Tibial nerve (tissue), 4 donors: ENCODE measurements around the gene HDGFL3. TPM values are rescaled to one million over a fixed set of nuclear protein-coding genes. Genes with fewer than 3 reads are reported as not detected.

Experiments used
- DNase-seq, 2 donors: peaks; one replicate each; pipeline ENCODE4 v3.0.0-alpha.2; 2019; ENCODE audit warnings: low spot score in 2 of 2
- H3K27ac ChIP-seq, 4 donors: fragments of 200-600 bp; sonication (generic) in 3 of 4; one replicate each; pipeline ENCODE4 v1.5.1; 2017 to 2019; ENCODE audit warnings: mild to moderate bottlenecking in 1 of 4
- H3K27me3 ChIP-seq, 2 donors: fragments of 200-600 bp; sonication (generic) in 1 of 2; one replicate each; pipeline versions ENCODE4 v1.5.1 to v1.6.0; 2017 to 2019
- H3K36me3 ChIP-seq, 3 donors: fragments of 200-600 bp; sonication (generic); one replicate each; pipeline ENCODE4 v1.5.1; 2018 to 2019
- H3K4me1 ChIP-seq, 4 donors: fragments of 200-600 bp; sonication (generic) in 3 of 4; one replicate each; pipeline ENCODE4 v1.5.1; 2017 to 2019
- H3K4me3 ChIP-seq, 4 donors: fragments of 200-600 bp; sonication (generic) in 3 of 4; one replicate each; pipeline ENCODE4 v1.5.1; 2017 to 2019; ENCODE audit warnings: mild to moderate bottlenecking in 1 of 4, moderate library complexity in 1 of 4
- H3K9me3 ChIP-seq, 4 donors: fragments of 200-600 bp; sonication (generic) in 3 of 4; one replicate each; pipeline ENCODE4 v1.5.1; 2017 to 2019
- EP300 ChIP-seq, 2 donors: sonication (generic); formaldehyde crosslinking; IDR thresholded peaks; one replicate each; pipeline ENCODE4 v1.6.1; 2017; ENCODE audit warnings: antibody characterized with exemption in 2 of 2, mild to moderate bottlenecking in 1 of 2
- POLR2A ChIP-seq, 2 donors: fragments of 450-650 bp; IDR thresholded peaks; one replicate each; pipeline ENCODE4 v1.6.1; 2017; ENCODE audit warnings: antibody characterized with exemption in 2 of 2, mild to moderate bottlenecking in 2 of 2, moderate library complexity in 2 of 2
- WGBS, 2 donors: methylation state at CpG; one replicate each; pipeline ENCODE4 v1.1.5; 2018; 5-methylcytosine and 5-hydroxymethylcytosine counted together
- total RNA-seq, 4 donors: library from RNA; depleted of rRNA; stranded (reverse); fragments of >200 nt; gene quantifications; one replicate each; pipeline ENCODE4 v1.1.0, GENCODE V29; 2016
- TF ChIP-seq, protein P1 (sequence below), 5 experiments: fragments of 200-600 bp in 3 of 5; fragments of 450-650 bp in 2 of 5; sonication (generic) in 3 of 5; IDR thresholded peaks; one replicate each; pipeline ENCODE4 v1.5.1; 2016 to 2019; ENCODE audit warnings: antibody characterized with exemption in 5 of 5, mild to moderate bottlenecking in 3 of 5, moderate library complexity in 2 of 5

Gene HDGFL3
- 10 to 100 TPM; 25.6 to 54.8 (median 43.4) TPM for total RNA-seq

DNA sequence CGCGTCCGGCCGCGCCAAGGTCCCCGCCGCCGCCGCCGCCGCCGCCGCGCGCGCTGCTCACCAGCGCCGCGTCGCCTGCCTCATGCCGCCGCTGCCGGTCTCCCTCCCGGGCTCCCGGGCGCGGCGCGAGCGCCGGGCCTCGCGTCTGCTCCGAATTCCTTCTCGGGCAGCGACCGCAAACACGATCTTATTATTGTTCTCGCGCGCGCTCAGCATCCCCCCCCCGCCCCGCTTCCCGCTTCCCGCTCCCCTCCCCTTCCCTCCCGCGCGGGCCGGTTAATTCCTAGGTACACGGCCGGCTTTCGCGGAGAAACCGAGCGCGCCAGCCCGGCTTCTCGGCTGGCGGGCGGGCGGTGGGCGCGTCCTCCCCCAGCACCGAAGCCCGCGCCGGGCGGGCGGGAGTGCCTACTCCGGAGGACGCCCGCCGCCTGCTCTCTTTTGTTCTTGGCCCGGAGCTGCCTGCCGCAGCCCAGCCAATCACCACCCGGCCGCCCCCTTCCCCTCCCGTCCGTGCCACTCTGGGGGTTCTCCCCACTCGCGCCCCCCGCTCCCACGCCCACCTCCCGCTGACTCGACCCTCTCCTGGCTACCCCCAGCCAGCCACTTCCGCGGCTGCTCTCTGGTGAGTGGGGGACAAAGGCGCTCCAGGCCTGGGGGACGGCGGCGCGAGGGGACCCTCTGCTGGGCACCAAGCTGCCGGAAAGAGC lies at the start of gene HDGFL3:
HDGFL3 (minus strand) TSS at position 164 of the 707 bp plus-strand sequence. CDS start 409 bp downstream, outside the sequence.
- H3K27ac ChIP-seq, result peak within 1 kb of the TSS; percentile 80 to 97 (median 86)
- H3K4me3 ChIP-seq, result peak within 1 kb of the TSS; percentile 71 to 98 (median 90)
- H3K4me1 ChIP-seq, result peaks cover 0 to 43% (median 5%) of the 10 kb centered on the region in 4 donors
- no peaks in the 10 kb centered on the region for H3K27me3 ChIP-seq
- TF ChIP-seq, protein P1, sequence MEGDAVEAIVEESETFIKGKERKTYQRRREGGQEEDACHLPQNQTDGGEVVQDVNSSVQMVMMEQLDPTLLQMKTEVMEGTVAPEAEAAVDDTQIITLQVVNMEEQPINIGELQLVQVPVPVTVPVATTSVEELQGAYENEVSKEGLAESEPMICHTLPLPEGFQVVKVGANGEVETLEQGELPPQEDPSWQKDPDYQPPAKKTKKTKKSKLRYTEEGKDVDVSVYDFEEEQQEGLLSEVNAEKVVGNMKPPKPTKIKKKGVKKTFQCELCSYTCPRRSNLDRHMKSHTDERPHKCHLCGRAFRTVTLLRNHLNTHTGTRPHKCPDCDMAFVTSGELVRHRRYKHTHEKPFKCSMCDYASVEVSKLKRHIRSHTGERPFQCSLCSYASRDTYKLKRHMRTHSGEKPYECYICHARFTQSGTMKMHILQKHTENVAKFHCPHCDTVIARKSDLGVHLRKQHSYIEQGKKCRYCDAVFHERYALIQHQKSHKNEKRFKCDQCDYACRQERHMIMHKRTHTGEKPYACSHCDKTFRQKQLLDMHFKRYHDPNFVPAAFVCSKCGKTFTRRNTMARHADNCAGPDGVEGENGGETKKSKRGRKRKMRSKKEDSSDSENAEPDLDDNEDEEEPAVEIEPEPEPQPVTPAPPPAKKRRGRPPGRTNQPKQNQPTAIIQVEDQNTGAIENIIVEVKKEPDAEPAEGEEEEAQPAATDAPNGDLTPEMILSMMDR (IDR thresholded peaks at IDR 0.05), result no peak
- TF ChIP-seq EP300 (IDR thresholded peaks at IDR 0.05), result no peak
- no peak for TF ChIP-seq POLR2A (IDR thresholded peaks at IDR 0.05)
- DNase-seq, result peak; percentile 47 to 50
- no peaks in the 10 kb centered on the region for H3K9me3 ChIP-seq
- WGBS, 2 donors, result 0 to 1% methylated on average over 36 to 62 of the region's 94 CpGs
- no peaks in the 10 kb centered on the region for H3K36me3 ChIP-seq

DNA sequence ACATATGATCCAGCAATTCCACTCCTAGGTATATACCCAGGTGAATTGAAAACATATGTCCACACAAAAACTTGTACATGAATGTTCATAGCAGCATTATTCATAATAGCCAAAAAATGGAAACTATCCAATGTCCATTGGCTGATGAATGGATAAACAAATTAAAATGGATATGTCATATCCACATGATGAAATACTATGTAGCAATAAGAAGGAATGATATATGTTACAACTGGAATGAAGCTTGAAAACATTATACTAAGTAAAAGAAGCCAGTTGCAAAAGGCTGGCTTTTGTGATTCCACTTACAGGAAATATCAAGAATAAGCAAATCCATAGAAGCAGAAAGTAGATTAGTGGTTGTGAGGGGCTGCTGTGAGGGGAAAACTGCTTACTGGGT lies 43.2 kb upstream of the HDGFL3 start:
- H3K27me3 ChIP-seq, result peaks cover 0 to 31% of the 10 kb centered on the region in 2 donors

DNA sequence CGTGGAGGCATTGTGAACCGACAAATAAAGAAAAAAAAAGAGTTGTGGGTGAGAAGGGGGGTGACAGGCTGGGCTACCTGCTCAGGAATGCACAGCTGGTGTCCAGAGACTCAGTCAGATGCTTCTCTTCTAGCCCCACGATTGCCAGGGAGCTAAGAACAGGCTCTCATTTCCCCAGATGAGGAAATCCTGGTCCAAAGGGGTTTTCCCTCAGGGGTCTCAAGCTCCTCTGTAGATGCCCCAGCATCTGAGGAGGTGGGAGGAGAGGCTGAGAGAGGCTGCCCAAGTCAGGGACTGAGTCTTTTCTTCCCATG lies 41.4 kb upstream of the HDGFL3 start:
- TF ChIP-seq, protein P1 (IDR thresholded peaks at IDR 0.05), result no peak
- TF ChIP-seq POLR2A (IDR thresholded peaks at IDR 0.05), result no peak
- TF ChIP-seq EP300 (IDR thresholded peaks at IDR 0.05), result no peak
- H3K4me1 ChIP-seq, result no peaks in the 10 kb centered on the region
- DNase-seq, result no peak
- no peak overlapping the region for H3K4me3 ChIP-seq
- WGBS, 2 donors, result 24 to 32% methylated on average over 3 of the region's 3 CpGs
- no peaks in the 10 kb centered on the region for H3K36me3 ChIP-seq
- H3K9me3 ChIP-seq, result no peaks in the 10 kb centered on the region
- peaks cover 0 to 31% of the 10 kb centered on the region in 2 donors for H3K27me3 ChIP-seq
- H3K27ac ChIP-seq, result no peak overlapping the region

More for the DNA sequence above, 43.2 kb upstream of the HDGFL3 start:
- no peaks in the 10 kb centered on the region for H3K4me1 ChIP-seq
- TF ChIP-seq EP300 (IDR thresholded peaks at IDR 0.05) (no peak), POLR2A (IDR thresholded peaks at IDR 0.05) (no peak)
- TF ChIP-seq, protein P1 (IDR thresholded peaks at IDR 0.05), result no peak
- H3K27ac ChIP-seq, result no peak overlapping the region
- no peaks in the 10 kb centered on the region for H3K36me3 ChIP-seq
- H3K9me3 ChIP-seq, result no peaks in the 10 kb centered on the region
- H3K4me3 ChIP-seq, result no peak overlapping the region
- DNase-seq, result no peak

DNA sequence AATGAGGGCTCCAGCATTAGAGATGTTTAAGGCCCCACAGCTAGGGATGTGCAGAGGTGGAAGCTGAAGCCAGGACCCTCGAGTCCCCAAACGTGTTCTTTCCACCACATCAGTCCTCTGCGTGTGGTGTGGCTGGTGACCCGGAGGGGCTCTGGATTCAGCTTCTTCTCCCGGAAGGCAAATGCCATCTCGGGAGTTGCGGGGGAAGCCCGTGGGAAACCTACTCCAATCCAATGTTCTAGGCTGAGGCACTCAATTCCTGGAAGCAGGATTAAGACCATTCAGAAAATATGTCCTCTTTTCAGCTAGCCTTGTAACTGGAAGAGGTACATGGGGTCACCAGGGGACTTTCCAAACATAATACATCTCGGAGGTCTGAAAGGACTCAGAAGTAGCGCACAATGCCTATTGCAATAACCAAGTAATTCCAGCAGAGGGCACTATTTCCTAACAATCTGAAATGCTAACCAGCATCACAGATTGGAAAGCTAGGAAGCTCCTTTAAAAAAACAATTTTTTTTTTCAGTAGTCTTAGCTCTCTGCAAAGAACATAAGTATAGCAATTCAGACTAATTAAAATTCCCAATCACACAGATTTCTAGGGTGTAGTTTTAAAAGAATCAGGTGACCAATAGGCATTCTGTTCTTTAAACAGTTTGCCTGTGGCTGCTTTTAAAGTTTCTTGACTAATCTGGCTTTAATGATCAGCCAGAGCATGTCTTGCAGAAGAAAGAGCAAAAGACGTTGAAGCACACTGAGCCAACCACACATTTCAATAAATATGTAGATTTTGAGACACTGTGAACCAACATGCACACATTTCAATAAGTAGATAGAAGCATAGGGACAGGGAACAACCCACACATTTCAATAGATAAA lies 40.8 kb upstream of the HDGFL3 start:
- Histone ChIP-seq H3K36me3 (no peaks in the 10 kb centered on the region), H3K9me3 (no peaks in the 10 kb centered on the region), H3K4me1 (no peaks in the 10 kb centered on the region), H3K27me3 (peaks cover 0 to 29% of the 10 kb centered on the region in 2 donors), H3K27ac (no peak overlapping the region), H3K4me3 (no peak overlapping the region)
- peak in 1 of 2 donors; percentile 76 for DNase-seq
- TF ChIP-seq POLR2A (IDR thresholded peaks at IDR 0.05) (no peak), EP300 (IDR thresholded peaks at IDR 0.05) (no peak)
- TF ChIP-seq, protein P1 (IDR thresholded peaks at IDR 0.05), result peak; percentile 77 to 94 (median 79)
- 22 to 28% methylated on average over 11 of the region's 11 CpGs for WGBS, 2 donors

DNA sequence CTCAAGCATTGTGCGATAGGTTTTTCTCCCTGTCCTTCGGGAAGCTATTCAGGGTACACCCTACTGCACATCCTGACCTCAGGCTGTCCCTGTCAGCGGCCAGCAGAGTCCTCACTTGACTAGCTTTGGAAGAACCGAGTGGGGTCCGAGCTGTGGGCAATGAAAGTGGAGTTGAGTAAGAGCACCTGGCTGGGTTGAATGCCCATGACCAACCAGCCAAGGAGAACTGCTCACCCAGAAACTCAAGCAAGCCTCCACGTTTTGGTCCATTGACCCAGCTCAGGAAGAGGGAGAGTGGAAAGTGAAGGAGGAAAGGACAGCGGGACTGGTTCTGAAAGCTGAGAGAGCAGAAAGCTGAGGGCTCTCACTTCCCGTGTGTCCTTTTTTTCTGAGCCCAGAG lies 36.0 kb upstream of the HDGFL3 start:
- peaks cover 0 to 18% of the 10 kb centered on the region in 2 donors for H3K27me3 ChIP-seq
- peaks cover 0 to 18% (median 0%) of the 10 kb centered on the region in 4 donors for H3K9me3 ChIP-seq
- 73 to 78% methylated on average over 8 of the region's 8 CpGs for WGBS, 2 donors
- no peaks in the 10 kb centered on the region for H3K36me3 ChIP-seq
- H3K27ac ChIP-seq, result no peak overlapping the region
- no peak for TF ChIP-seq EP300 (IDR thresholded peaks at IDR 0.05)
- TF ChIP-seq POLR2A (IDR thresholded peaks at IDR 0.05), result no peak
- TF ChIP-seq, protein P1 (IDR thresholded peaks at IDR 0.05), result no peak
- no peak for DNase-seq
- H3K4me3 ChIP-seq, result no peak overlapping the region
- no peaks in the 10 kb centered on the region for H3K4me1 ChIP-seq
